OCI-LY7 (cell line): ENCODE data around the gene CCNDBP1.

ENCODE experiments used
- EZH2phosphoT487 ChIP-seq: fragments of 200-600 bp; sonication (generic); IDR thresholded peaks from 2 replicates; pipeline ENCODE4 v1.6.1; 2018; ENCODE audit warnings: low read depth, borderline replicate concordance, mild to moderate bottlenecking, mixed run types, antibody characterized with exemption, low read length, moderate library complexity, mixed read lengths
- TF ChIP-seq, protein P1 (sequence below): fragments of 200-600 bp; sonication (generic); conservative IDR thresholded peaks from 2 replicates; pipeline ENCODE4 v1.5.1; 2014; ENCODE audit warnings: mild to moderate bottlenecking, antibody characterized with exemption, low read length, moderate library complexity, mixed read lengths

GRCh38 chr15:43221422-43221821 lies 36.2 kb downstream of the CCNDBP1 start:
- TF ChIP-seq, protein P1, sequence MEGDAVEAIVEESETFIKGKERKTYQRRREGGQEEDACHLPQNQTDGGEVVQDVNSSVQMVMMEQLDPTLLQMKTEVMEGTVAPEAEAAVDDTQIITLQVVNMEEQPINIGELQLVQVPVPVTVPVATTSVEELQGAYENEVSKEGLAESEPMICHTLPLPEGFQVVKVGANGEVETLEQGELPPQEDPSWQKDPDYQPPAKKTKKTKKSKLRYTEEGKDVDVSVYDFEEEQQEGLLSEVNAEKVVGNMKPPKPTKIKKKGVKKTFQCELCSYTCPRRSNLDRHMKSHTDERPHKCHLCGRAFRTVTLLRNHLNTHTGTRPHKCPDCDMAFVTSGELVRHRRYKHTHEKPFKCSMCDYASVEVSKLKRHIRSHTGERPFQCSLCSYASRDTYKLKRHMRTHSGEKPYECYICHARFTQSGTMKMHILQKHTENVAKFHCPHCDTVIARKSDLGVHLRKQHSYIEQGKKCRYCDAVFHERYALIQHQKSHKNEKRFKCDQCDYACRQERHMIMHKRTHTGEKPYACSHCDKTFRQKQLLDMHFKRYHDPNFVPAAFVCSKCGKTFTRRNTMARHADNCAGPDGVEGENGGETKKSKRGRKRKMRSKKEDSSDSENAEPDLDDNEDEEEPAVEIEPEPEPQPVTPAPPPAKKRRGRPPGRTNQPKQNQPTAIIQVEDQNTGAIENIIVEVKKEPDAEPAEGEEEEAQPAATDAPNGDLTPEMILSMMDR = no peak
- TF ChIP-seq EZH2phosphoT487 = no peak
